Germinal center (tissue), 1 donor: ENCODE measurements around the gene GRIA1.
"Not testable (repeated sequence)": the region's sequence is repeated elsewhere in the genome, so short reads cannot be mapped to it uniquely, and the experiment has no call there.

Source experiments
- DNase-seq: peaks from one replicate; pipeline ENCODE4 v3.0.0; 2012; ENCODE audit warnings: mixed read lengths, low spot score

Gene GRIA1

DNA sequence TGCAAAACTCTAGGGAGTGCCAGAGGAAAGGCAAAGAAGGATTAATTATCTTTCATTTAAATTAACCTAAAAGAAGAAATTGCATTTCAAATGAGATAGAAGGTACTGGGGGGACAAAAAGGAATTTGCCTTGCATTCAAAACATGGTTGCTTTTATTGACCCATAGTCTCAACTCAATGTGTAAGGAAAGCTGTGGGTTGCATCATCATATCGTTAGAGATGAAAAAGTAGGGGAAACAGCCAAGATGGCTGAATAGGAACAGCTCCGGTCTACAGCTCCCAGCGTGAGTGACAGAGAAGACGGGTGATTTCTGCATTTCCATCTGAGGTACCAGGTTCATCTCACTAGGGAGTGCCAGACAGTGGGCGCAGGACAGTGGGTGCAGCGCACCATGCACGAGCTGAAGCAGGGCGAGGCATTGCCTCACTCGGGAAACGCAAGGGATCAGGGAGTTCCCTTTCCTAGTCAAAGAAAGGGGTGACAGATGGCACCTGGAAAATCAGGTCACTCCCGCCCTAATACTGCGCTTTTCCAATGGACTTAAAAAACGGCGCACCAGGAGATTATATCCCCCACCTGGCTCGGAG, 232.6 kb downstream of the GRIA1 start:
- not testable (repeated sequence) for DNase-seq

DNA sequence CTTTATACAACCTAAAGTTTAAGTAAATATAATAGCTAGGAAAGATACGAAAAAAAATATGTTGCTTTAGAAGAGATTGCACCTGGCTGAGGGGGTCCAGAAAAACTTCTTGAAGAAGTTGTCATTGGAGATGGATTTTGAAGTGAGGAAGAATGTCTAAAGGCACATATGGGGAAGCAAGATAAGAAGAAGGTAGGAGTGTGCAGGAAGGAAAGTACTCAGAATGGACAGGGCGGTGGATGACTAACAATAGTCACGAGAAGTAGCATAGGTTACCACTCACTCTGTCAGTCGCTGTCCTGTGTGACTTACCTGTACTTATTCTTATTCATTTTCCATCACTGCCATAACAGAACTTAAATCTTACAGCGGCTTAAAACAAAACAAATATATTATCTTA, 251.6 kb downstream of the GRIA1 start:
- no peak for DNase-seq

DNA sequence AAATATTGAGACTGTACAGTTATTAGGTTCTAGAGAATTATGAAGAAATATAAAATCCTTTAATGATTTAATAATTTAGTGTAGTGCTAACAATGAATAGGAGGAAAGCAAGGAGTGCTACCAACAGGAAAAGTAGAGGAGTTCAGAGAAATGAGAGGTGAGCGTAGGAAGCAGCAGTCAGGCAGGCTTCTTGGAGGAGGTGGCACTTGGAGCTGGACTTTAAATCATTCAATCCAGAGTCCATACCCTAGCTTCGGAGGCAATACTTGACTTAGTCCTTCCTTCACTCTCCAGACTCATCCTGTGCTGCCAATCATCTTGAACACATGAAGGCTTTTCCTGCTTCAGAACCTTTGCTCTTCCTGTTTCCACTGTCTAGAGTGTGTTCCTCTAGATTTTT, 254.3 kb downstream of the GRIA1 start:
- DNase-seq, result no peak

DNA sequence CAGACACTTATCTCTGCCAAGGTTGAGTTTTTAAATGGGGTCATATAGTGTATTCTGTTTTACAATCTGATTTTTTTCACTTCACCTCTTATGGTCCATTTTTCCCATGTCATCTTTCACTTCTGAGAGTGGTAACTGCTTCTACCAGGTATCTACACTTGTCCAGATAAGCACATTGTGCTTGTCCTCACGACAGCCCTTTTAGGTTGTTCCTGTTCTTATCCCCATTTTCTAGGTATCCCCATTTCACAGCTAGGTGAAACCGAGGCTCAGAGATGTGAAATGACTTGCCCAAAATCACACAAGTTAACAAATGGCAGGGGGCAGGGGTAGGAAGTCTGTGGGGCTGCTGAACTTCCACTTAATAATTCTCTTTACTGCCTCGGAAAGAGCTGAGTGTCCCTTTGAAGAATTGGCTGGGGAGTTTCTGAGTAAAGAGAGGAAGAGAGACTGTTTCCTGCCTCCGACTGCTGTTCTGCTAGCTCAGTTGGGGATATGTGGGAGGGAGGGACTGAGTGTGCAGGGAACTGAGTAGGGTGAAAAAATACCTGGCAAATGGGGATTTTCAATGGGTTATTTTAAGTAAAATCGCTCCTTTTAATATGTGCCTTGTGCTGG, 255.4 kb downstream of the GRIA1 start:
- no peak for DNase-seq

DNA sequence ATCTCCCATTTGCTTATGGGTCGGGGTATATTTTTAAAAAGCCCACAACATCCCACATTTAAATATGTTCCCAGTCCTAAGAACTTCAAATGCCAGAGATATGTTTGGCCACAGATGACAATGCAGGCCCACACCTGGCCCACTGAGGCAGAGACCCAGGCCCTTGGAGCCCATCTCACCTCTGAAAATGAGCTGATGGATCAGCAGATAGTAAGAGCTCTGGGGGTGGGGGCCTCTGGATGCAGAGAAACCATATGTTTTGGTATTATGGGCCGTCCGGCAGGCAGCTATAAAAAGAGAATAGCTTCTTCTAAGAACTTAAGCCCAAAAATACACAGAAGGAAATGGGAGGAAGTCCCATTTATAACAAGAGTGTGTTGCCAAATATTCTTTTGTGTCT, 256.0 kb downstream of the GRIA1 start:
- no peak for DNase-seq

DNA sequence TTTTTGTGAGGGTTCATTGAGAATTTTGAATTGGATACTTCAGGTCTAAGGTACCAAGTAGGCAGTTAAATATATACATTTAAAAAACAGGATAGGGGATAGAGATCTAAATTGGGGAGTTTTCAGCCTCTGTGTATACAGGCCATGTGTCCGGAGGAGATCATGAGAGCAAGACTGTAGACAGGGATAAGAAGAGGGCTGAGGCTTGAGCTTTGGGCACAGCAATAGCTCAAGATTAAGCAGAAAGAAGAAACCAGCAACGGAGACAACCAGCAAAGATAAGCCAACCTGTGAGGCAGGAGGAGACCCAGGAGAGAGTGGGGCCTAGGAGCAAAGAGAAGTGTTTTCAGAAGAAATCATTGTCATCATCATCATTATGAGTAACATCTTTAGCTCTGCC, 258.4 kb downstream of the GRIA1 start:
- no peak for DNase-seq

DNA sequence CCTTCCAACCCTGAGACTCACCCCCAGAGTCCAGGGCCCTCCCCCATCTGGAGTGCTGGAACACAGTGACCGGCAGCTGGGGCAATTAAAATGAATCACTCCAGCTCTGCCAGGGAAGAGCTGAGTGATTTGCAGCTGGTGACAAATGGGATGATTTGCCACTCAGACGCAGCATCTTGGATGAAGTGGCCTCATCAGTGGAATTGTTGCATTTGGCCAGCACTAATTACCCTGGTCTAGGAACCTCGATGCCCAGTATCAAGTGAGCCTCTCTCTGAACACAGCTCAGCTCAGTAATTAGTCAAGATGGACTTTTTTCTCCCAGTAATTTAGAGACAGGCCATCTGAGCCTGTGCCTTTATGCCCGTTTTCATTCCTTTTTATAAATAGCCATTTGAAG, 259.5 kb downstream of the GRIA1 start:
- no peak for DNase-seq

DNA sequence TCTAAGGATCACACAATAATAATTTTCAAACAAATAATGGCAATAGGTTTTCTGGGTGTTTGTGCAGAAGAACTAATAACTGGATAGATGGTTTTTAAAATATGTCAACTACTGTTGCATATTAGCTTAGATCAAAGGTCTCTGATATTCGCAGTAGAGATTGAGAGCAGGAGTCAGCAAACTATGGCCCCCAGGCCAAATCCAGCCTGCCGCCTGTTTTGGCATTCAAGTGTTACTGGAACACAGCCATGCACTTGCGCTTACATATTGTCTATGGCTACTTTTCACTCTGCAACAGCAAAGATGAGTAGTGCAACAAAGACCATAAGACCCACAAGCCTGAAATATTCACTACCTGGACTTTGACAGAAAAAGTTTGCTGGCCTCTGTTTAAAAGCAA, 260.8 kb downstream of the GRIA1 start:
- no peak for DNase-seq

DNA sequence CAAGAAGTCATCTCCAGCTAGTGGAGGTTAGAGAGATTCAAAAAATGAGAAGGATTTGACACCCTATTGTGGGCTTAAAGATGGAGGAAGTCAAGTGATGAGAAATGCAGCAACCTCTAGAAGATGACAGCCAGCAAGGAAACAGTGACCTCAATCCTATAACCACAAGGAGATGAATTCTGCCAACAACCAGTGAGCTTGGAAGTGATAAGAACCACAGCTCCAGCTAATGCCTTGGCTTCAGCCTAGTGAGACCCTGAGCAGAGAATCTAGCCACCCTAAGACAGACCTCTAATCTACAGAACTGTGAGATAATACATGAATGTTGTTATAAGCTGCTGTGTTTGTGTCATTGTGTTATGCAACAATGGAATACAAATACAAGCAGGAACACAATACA, 262.4 kb downstream of the GRIA1 start:
- DNase-seq, result no peak

DNA sequence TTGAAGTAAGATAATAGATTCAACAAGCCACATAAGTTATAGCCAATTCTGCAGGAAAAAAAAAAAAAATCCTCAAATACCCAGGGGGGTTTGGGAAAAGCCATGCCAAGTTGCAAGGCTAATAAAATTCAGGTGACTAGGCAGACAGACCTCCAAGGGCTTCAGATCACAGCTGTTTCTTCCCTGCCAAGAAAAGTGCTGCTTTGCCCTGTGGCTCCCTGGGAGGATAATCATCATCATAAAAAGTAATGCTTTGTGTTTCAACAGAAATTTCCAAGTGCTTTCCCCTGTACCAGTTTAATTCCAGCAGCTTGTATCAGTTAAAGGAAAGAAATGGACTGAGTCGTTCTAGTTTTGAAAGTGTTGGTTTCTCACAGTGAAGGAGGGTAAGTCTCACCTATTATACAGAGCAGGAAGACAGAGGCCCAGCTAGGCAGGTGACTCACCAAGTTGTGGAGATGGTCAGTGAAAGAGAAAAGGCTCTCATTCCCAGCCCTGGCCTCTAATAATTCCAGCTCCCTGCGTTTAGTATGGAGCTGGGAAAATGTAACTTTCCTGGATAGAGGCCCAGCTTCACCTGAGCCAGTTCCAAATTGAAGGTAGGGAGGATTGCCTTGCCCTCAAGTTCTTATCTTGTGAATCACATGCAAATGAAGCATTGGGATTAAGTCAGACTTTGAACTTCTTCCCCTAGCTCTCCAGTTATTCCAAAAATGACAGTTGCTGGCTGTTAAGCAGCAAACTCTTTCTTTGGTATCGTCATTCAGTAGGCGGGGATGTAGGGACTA, 263.4 kb downstream of the GRIA1 start:
- no peak for DNase-seq

DNA sequence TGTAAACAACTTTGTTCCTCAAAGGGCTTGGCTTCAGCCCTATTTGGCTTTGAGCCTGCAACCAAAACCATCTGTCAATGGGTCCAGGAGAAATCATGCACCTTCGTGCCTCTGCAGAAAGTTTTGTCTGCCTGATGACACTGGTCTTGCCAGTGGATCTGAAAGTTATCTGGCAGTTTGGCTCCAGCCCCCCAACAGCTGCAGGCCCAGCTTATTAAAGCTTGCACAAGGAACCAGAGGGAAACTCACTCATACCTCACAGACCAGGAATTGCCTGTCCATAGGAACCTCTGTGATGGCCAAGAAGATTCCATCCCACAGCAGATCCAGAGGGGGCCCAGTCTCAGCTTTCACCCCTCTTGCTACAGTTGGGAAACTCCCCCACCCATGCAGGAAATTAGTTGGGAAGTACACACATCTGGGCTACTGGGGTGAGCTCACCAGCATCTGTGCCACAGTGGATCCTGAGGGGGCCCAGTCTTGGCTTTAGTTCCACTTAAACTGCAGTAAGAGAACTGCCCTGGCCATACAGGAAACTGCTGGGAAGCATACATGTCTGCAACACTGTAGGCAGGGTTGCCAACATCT, 265.5 kb downstream of the GRIA1 start:
- no peak for DNase-seq

DNA sequence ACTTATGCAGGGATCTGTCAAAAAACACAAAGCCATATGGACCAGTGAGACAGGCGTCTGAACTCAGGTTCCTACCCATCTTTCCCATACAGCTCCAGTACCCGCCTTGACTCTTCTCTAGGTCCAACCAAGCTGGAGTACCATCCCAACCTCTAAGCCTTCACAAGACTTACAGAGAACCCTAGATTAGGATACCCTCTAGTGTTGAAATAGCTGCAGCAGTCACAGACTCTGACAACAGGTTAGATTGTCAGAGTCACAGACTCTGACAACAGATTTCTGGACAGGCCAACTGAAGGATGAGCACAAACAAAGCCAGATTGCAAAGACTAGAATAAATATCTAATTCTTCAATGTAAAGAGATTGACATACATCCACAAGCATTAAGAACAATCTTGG, 266.1 kb downstream of the GRIA1 start:
- no peak for DNase-seq

DNA sequence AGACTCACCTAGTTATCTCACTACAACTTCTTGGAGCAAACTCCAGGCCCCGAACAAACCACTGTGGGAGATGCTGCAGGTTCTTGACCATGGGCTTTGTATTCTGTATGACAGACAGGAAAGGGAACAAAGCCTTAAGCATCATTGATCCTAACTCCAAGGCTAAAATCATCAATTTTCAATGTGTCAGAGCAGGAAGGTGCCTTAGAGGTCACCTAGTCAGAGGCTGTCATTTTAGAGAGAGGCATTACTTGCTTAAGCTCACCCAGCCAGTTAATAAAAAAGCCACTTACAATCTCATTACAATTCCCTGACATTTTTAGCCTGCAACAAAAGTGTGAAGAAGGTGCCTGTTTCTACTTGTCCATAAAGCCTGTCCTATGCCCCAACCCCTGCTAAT, 275.5 kb downstream of the GRIA1 start:
- no peak for DNase-seq

DNA sequence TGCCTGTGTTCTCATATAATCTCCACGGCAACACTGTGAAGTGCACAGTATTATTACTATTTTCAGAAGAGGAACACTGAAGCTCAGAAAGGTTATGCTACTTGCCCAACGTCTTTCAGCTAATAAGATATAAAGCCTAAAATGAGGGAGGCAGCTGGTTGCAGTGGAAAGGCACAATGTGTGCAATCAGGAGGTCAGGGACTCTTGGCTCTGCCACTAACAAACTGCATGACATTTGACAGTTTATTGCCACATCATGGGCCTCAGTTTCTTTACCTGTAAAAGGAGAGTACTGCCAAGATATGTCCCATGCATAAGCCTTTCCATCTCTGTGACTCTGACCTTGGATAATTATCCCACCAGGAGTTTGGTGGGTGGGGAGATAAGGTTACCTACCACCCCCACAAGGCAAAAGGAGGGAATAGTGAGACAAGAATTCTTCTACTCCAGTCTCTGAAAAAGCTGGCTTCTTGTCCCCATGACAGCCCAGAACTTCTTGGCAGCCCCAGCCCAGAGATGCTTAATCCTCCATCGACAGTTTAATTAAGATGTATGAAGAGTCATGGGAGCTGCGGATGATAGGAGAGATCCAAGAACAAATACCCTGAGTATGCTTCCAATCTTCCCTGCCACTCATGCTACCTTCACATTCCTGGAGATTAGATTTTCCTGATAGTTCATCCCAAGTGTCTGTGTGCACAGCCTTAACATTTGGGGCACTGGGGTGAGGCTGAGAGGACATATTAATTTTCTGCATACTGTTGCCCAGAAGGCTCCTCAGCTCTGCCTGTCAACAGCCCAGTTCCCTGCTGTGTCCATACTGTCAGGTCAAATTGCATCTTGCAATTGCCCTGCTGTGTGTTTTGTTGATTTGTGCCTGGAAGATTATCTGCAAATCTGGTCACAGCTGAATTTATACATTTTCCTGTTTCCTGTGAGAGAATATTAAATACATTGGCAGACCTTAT, 277.0 kb downstream of the GRIA1 start:
- DNase-seq, result no peak

DNA sequence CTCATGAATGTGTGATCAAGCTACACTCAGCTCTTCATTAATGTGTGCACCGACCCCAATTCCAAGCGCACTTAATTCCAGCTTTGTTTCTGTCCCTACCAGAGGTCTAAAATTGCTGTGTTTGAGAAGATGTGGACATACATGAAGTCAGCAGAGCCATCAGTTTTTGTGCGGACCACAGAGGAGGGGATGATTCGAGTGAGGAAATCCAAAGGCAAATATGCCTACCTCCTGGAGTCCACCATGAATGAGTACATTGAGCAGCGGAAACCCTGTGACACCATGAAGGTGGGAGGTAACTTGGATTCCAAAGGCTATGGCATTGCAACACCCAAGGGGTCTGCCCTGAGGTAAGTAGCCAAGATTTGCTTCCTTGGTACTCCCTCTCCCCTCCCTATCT, 279.6 kb downstream of the GRIA1 start:
- DNase-seq, result no peak

DNA sequence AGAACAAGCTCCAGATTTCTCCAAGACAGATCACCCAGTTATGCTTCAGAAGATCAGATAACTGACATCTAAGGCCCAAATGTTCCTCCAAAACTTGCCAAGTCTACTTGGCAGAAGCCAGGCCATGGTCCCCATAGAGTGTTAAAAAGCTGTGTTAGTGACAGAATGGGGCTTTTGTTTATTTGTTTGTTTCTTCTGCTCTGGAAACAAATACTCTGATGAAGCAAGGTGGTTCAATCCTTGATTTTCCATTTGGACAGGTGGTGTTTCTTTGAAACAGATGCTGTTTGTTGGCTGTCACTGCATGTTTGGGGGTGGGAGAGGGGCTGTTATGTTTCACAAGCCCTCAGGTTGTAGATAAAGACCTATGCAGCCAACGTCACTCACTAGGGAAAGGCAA, 284.2 kb downstream of the GRIA1 start:
- no peak for DNase-seq

DNA sequence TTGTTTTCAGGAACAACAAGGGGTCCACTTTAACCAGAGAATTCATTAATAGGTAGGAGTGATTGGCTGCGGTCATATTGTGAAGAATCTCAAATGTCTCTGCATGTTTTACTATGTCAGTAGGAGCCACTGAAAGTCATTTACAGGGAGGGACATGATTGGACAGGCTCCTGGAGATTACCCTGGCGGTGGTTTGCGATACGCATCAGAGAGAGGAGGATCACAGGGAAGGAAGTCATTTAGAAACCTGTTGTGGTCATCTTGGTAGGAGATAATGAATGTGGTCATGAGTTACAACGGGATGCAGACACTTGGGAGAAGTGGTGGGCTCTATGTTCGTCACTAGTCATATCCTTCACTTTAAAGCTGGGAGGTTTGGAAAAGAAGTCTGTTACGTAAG, 285.5 kb downstream of the GRIA1 start:
- DNase-seq, result no peak

DNA sequence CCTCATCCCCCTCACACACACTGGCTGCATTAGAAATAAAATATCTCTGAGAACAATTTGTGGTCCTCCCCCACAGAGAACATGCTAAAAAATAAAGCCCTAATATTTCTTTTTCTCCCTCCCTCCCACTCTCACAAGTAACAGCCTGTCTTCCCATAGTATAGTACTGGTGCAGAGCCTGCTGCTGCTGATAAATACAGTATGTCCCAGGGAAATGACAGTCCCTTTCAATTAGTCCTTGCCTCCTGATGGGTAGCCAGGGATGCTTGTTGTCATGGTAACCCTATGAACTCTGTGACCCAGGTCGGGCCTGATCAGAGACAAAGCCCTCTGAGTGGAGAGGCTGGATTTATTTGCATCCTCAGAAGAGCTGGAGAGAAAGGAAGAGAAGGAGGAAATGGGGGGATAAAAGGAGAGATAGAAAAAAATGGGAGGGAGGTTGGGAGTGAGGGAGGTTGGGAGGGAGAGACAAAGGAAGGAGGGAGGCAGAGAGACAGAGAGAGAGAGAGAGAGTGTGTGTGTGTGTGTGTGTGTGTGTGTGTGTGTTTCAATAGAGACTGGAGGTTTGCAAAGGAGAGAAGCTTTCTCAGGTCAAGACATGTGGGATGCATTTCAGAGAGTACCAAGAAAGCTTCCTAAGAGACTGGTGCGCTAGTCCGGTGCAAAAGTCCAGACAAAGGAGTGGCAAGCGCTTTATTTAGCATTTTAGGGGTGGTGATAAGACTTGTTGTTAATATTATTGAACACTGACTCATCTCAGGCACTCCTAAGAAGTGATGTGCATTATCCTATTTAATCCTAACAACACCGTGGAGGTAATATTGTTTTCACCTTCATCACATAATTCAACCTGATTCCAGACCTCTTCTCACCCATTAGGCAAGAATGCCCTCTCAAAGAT, 287.5 kb downstream of the GRIA1 start:
- no peak for DNase-seq

DNA sequence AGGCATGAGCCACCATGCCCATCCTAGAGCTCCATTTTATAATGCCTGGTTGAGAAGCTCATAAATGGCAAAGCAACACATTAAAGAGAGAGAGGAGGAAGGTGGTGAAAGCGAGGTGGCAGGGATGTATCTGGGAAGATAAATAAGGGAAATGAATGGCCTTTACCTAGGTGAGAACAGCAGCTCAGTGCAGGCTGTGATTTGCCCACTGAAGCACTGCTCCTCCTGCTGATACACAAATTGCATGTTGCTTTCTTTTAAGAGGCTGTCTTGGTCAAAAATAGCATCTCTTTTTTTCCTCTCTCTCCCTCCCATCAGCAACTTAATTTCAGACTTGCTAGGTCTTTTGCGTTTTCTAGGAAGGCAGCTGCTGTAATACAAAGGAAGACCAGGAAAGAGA, 289.4 kb downstream of the GRIA1 start:
- DNase-seq, result no peak

DNA sequence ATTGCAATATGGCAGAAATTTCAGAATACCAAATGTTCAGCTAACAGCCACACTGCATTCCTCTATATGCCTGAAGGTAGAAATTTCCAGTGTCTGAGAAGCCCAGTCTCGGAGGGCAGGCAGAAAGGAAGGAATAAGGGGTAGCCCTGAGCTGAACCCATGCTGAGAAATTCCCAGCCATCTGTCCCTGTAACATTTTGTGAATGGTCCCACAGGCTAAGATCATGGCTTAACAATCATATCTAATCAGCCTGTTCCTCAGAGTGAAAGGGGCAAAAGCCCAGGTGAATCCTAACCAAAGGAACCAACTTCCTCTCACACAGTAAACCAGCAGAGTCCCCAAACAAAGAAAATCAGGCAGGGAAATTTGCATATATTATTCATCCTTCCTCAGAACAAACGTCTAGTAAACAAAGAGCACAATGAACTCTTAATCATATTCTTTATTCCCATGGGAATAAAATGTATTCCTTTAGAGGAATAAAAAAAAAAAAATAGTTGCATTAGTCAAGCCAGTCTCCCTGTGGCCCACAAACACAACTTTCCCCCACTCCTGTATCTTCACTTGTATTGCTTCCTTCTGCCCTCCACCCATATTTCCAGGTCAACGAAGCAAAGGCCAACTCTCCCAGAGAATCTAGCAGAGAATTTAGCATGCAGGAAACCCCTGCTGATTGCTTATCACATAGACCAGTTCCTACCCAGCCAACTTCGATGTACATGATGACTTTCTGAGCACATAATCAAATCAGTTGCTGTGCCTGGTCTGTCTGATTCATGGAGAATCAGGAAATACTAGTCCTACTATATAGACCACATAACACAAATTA, 290.6 kb downstream of the GRIA1 start:
- DNase-seq, result no peak
